Esophagus squamous epithelium (tissue), 4 donors: ENCODE data around the gene GPR146.

Experiments
- CTCF ChIP-seq, 6 experiments: fragments of 450-650 bp in 4 of 6; fragments of 200-600 bp in 2 of 6; sonication (generic) in 2 of 6; IDR thresholded peaks; one replicate each; pipeline ENCODE4 v1.5.1; 2016 to 2019; ENCODE audit warnings: antibody characterized with exemption in 6 of 6, mild to moderate bottlenecking in 4 of 6, moderate library complexity in 4 of 6
- POLR2A ChIP-seq, 4 donors: fragments of 450-650 bp; IDR thresholded peaks; one replicate each; pipeline ENCODE4 v1.6.1; 2017; ENCODE audit warnings: antibody characterized with exemption in 4 of 4, mild to moderate bottlenecking in 4 of 4, moderate library complexity in 3 of 4

- TF ChIP-seq CTCF (IDR thresholded peaks at IDR 0.05) (no peak), POLR2A (IDR thresholded peaks at IDR 0.05) (no peak)
These were observed 54.2 kb downstream of the GPR146 start for GRCh38 chr7:1098243-1099153.
